Activated naive CD4-positive, alpha-beta T cell treated with anti-CD3 and anti-CD28 coated beads, Interleukin-2, amount 50 U/mL, for 24 hours (primary cell): ENCODE measurements around the gene ECT2.
"Not testable (repeated sequence)": the region's sequence is repeated elsewhere in the genome, so short reads cannot be mapped to it uniquely, and the experiment has no call there.

Source experiments
- H3K27ac Mint-ChIP-seq: one replicate; pipeline ENCODE4 v1.8.0; 2021; ENCODE audit warnings: mild to moderate bottlenecking, mixed read lengths
- H3K27me3 Mint-ChIP-seq: one replicate; pipeline ENCODE4 v1.8.0; 2021; ENCODE audit warnings: mixed read lengths
- H3K36me3 Mint-ChIP-seq: one replicate; pipeline ENCODE4 v1.8.0; 2021; ENCODE audit warnings: mixed read lengths
- H3K4me1 Mint-ChIP-seq: one replicate; pipeline ENCODE4 v1.8.0; 2021; ENCODE audit warnings: mixed read lengths
- H3K4me3 Mint-ChIP-seq: one replicate; pipeline ENCODE4 v1.8.0; 2021; ENCODE audit warnings: mild to moderate bottlenecking, mixed read lengths
- H3K9me3 Mint-ChIP-seq: one replicate; pipeline ENCODE4 v1.8.0; 2021; ENCODE audit warnings: mixed read lengths

The ECT2 gene

GRCh38 chr3:172816281-172816680, 65.8 kb downstream of the ECT2 start:
- Mint-ChIP-seq H3K9me3 (no peaks in the 10 kb centered on the region), H3K36me3 (no peaks in the 10 kb centered on the region), H3K4me1 (no peaks in the 10 kb centered on the region), H3K4me3 (no peak overlapping the region), H3K27me3 (no peaks in the 10 kb centered on the region), H3K27ac (no peak overlapping the region)

- H3K4me1 Mint-ChIP-seq = no peaks in the 10 kb centered on the region
- H3K27me3 Mint-ChIP-seq = no peaks in the 10 kb centered on the region
- no peak overlapping the region for H3K4me3 Mint-ChIP-seq
- no peaks in the 10 kb centered on the region for H3K36me3 Mint-ChIP-seq
- no peak overlapping the region for H3K27ac Mint-ChIP-seq
- no peaks in the 10 kb centered on the region for H3K9me3 Mint-ChIP-seq
Observed at GRCh38 chr3:172816968-172817367, 66.4 kb downstream of the ECT2 start.

DNA sequence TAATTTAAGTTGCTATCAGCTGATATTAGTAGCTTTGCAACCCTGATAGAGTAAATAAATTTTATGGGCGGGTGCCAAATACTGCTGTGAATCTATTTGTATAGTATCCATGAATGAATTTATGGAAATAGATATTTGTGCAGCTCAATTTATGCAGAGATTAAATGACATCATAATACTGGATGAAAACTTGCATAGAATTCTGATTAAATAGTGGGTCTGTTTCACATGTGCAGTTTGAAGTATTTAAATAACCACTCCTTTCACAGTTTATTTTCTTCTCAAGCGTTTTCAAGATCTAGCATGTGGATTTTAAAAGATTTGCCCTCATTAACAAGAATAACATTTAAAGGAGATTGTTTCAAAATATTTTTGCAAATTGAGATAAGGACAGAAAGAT, 70.0 kb downstream of the ECT2 start:
- H3K4me3 Mint-ChIP-seq = no peak overlapping the region
- H3K9me3 Mint-ChIP-seq = no peaks in the 10 kb centered on the region
- H3K36me3 Mint-ChIP-seq = no peaks in the 10 kb centered on the region
- no peaks in the 10 kb centered on the region for H3K27me3 Mint-ChIP-seq
- H3K27ac Mint-ChIP-seq = no peak overlapping the region
- H3K4me1 Mint-ChIP-seq = no peaks in the 10 kb centered on the region

DNA sequence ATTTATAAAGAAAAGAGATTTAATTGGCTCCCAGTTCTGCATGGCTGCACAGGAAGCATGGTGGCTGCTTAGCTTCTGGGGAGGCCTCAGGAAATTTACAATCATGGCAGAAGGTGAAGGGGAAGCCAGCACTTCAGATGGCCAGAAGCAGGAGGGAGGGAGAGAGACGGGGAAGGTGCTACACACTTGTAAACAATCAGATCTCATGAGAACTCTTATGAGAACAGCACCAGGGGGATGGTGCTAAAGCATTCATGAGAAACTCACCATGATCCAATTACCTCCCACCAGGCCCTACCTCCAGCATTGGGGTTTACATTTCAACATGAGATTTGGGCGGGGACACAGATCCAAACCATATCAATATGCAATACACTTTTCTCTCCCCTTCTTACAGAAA, 73.7 kb downstream of the ECT2 start:
- Mint-ChIP-seq H3K9me3 (peaks cover 5% of the 10 kb centered on the region), H3K36me3 (no peaks in the 10 kb centered on the region), H3K27me3 (no peaks in the 10 kb centered on the region), H3K4me3 (no peak overlapping the region), H3K27ac (no peak overlapping the region), H3K4me1 (no peaks in the 10 kb centered on the region)

DNA sequence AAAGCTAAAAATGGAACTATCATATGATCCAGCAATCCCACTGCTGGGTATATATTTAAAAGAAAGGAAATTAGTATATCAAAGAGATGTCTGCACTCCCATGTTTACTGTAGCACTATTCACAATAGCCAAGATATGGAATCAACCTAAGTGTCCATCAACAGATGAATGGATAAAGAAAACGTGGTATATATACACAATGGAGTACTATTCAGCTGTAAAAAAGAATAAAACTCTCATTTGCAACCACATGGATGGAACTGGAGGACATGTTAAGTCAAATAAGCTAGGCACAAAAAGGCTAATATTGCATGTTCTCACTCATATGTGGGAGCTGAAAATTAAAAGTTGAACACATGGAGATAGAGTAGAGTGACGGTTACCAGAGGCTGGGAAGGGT, 76.7 kb downstream of the ECT2 start:
- not testable (repeated sequence) for H3K27me3 Mint-ChIP-seq, H3K4me1 Mint-ChIP-seq, H3K36me3 Mint-ChIP-seq, H3K4me3 Mint-ChIP-seq, H3K9me3 Mint-ChIP-seq, H3K27ac Mint-ChIP-seq

DNA sequence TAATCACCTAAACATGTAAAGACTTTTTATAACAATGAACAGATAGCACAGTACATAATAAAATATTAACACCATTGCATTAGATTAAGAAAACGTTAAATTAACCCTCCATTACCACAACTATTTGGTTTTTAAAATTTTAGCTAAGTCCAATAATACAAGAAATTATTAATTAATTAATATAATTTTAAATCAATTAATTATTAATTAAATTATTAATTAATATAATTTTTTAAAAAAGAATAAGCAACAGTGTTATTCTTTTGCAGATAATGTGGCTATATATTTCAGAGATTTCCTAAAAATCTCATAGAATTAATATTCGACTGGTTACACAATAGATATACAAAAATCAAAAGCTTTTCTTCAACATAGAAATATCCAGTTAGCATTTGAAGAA, 82.5 kb downstream of the ECT2 start:
- Mint-ChIP-seq H3K36me3 (no peaks in the 10 kb centered on the region), H3K27me3 (peaks cover 2% of the 10 kb centered on the region), H3K4me1 (no peaks in the 10 kb centered on the region), H3K4me3 (no peak overlapping the region), H3K27ac (no peak overlapping the region), H3K9me3 (no peaks in the 10 kb centered on the region)

DNA sequence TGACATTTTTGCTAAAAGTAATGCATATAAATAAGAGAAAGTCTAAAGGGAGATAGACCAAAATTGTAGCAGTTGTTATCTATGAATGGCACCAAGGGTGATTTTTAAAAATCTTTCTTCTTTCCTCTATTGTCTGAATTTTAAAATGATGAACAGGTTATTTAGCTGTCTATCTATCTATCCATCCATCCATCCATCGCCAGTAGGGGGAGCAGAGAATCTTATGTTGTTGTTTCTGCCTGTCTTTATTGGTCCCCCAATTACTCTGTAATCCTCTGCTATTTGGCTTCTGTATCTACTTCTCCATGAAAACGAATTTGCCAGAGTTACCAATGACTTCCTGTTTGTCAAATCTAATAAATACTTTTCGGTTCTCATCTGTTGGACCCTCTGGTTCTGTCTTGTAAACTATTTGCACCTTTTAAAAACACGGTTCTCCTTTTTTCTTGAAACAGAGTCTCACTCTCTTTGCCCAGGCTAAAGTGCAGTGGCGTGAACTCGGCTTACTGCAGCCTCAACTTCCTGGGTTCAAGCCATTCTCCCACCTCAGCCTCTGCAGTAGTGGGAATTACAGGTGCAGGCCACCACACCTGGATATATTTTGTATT, 86.0 kb downstream of the ECT2 start:
- Mint-ChIP-seq H3K27me3 (peaks cover 2% of the 10 kb centered on the region), H3K27ac (no peak overlapping the region), H3K36me3 (no peaks in the 10 kb centered on the region), H3K9me3 (no peaks in the 10 kb centered on the region), H3K4me1 (no peaks in the 10 kb centered on the region), H3K4me3 (no peak overlapping the region)

GRCh38 chr3:172839679-172840078, 89.2 kb downstream of the ECT2 start:
- H3K9me3 Mint-ChIP-seq = no peaks in the 10 kb centered on the region
- H3K27ac Mint-ChIP-seq = no peak overlapping the region
- peaks cover 7% of the 10 kb centered on the region for H3K27me3 Mint-ChIP-seq
- H3K36me3 Mint-ChIP-seq = no peaks in the 10 kb centered on the region
- no peaks in the 10 kb centered on the region for H3K4me1 Mint-ChIP-seq
- no peak overlapping the region for H3K4me3 Mint-ChIP-seq

GRCh38 chr3:172840463-172840862, 89.9 kb downstream of the ECT2 start:
- Mint-ChIP-seq H3K4me3 (no peak overlapping the region), H3K9me3 (no peaks in the 10 kb centered on the region), H3K4me1 (no peaks in the 10 kb centered on the region), H3K36me3 (no peaks in the 10 kb centered on the region), H3K27ac (no peak overlapping the region), H3K27me3 (peaks cover 7% of the 10 kb centered on the region)

- Mint-ChIP-seq H3K27me3 (peaks cover 4% of the 10 kb centered on the region), H3K36me3 (no peaks in the 10 kb centered on the region), H3K27ac (no peak overlapping the region), H3K9me3 (no peaks in the 10 kb centered on the region), H3K4me3 (no peak overlapping the region), H3K4me1 (no peaks in the 10 kb centered on the region)
Observed at GRCh38 chr3:172840913-172841312, 90.4 kb downstream of the ECT2 start.

DNA sequence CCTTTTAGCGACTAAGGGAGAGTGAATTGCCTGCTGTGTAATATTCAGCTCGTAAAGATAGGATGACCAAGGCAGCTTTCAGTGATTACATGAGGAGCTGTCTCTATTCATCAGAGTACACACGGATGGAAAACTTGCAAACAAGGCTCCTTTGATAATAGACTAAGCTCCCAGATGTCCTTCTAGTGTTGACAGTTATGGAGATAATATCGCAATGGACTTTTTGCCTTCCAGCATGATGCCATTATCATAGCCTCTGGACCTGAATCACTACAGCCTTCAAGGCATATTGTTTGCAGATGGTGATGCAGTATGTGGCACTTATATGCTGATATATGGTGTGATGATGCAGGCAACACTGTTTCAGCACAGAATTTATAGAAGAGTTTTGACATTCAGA, 93.9 kb downstream of the ECT2 start:
- no peaks in the 10 kb centered on the region for H3K4me1 Mint-ChIP-seq
- H3K4me3 Mint-ChIP-seq = no peak overlapping the region
- H3K27me3 Mint-ChIP-seq = peaks cover 8% of the 10 kb centered on the region
- no peaks in the 10 kb centered on the region for H3K36me3 Mint-ChIP-seq
- no peak overlapping the region for H3K27ac Mint-ChIP-seq
- no peaks in the 10 kb centered on the region for H3K9me3 Mint-ChIP-seq

- H3K9me3 Mint-ChIP-seq = no peaks in the 10 kb centered on the region
- no peaks in the 10 kb centered on the region for H3K36me3 Mint-ChIP-seq
- no peak overlapping the region for H3K27ac Mint-ChIP-seq
- no peaks in the 10 kb centered on the region for H3K4me1 Mint-ChIP-seq
- peaks cover 12% of the 10 kb centered on the region for H3K27me3 Mint-ChIP-seq
- H3K4me3 Mint-ChIP-seq = no peak overlapping the region
Observed at GRCh38 chr3:172846103-172846561, 95.6 kb downstream of the ECT2 start.

DNA sequence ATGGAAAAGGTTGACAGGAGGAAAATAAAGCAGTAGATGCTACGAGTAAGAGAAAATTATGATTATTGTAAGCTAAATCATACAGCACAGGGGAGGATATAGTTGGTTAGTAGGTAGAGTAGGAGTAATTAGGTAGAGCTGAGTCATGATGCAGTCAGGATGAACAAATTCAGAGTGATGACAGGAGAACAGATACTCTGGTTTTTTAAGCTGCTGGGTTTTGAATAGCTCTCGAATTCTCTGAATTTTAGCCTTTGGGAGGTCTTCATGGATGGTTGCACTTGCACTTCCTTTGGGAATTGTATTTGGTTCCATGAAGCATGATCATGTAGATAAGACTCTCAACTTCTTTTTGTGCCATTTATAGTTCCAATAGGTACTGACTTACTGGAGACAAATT, 96.2 kb downstream of the ECT2 start:
- Mint-ChIP-seq H3K4me1 (no peaks in the 10 kb centered on the region), H3K27me3 (peaks cover 13% of the 10 kb centered on the region), H3K4me3 (no peak overlapping the region), H3K36me3 (no peaks in the 10 kb centered on the region), H3K27ac (no peak overlapping the region), H3K9me3 (no peaks in the 10 kb centered on the region)

- Mint-ChIP-seq H3K36me3 (no peaks in the 10 kb centered on the region), H3K9me3 (no peaks in the 10 kb centered on the region), H3K27me3 (peaks cover 13% of the 10 kb centered on the region), H3K4me1 (no peaks in the 10 kb centered on the region), H3K27ac (no peak overlapping the region), H3K4me3 (no peak overlapping the region)
Observed at GRCh38 chr3:172847292-172847691, 96.8 kb downstream of the ECT2 start.

DNA sequence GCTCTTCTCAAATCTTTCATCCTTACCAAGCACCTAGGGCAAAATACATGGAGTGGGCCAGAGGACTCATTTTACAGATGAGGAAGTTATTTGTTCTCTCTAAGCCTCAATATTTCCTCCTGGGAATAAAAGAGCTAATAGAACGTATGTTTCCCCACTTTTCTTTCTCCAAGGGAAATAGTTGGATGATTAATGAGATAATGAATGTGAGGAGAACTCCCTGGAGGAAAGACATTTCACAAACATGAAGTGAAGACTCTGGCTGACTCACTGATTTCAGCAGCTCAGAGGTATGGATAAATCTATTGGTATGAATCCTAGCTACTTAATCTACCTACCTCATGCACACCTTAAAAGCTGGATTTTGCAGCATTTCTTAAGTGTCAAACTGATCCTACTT, 98.4 kb downstream of the ECT2 start:
- no peak overlapping the region for H3K27ac Mint-ChIP-seq
- no peaks in the 10 kb centered on the region for H3K36me3 Mint-ChIP-seq
- no peaks in the 10 kb centered on the region for H3K9me3 Mint-ChIP-seq

GRCh38 chr3:172853005-172853404, 102.5 kb downstream of the ECT2 start:
- Mint-ChIP-seq H3K36me3 (no peaks in the 10 kb centered on the region), H3K27me3 (peaks cover 13% of the 10 kb centered on the region), H3K4me3 (no peak overlapping the region), H3K4me1 (no peaks in the 10 kb centered on the region), H3K27ac (no peak overlapping the region), H3K9me3 (no peaks in the 10 kb centered on the region)

More for the DNA sequence above, 98.4 kb downstream of the ECT2 start:
- no peaks in the 10 kb centered on the region for H3K4me1 Mint-ChIP-seq
- H3K27me3 Mint-ChIP-seq = peaks cover 12% of the 10 kb centered on the region
- no peak overlapping the region for H3K4me3 Mint-ChIP-seq

DNA sequence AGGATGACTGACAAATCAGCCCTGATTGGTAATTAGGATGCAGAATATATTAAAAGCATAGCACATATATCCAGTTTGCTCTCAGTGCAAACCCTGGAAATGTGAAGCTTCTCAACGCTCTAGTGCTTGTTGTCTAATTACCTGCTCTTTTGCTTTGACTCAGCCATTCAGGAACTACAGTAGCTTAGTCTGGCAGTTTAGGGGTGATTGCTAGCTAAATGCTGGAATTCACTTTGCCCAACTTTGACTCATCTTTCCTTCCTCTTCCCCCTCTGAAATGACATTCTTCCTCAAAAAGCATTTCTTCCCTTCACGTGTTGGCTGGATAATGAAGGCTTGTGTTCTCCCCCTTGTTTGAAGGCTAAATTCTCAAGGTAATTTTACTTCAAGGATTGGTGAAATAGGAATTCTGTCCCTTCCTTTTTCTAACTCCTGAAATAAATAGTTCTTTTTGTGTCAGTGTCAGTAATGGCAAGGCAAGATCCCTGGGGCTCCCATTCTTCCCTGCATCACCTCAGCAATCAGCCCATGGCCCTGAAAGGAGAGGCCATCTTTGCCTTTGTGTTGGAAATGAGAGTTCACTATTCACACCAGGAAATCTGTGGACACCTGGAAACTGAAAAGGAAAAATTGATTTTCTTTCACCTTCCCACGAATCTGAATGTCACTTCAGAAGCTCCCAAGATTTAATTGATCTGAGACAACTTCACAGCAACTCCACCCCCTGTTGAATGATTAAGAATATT, 103.6 kb downstream of the ECT2 start:
- no peak overlapping the region for H3K4me3 Mint-ChIP-seq
- H3K9me3 Mint-ChIP-seq = no peaks in the 10 kb centered on the region
- peaks cover 11% of the 10 kb centered on the region for H3K27me3 Mint-ChIP-seq
- no peaks in the 10 kb centered on the region for H3K36me3 Mint-ChIP-seq
- no peaks in the 10 kb centered on the region for H3K4me1 Mint-ChIP-seq
- no peak overlapping the region for H3K27ac Mint-ChIP-seq
